HFF-Myc (cell line): ENCODE measurements around the gene ADGB.

ENCODE experiments used
- DNase-seq: peaks from one replicate; pipeline ENCODE4 v3.0.0-alpha.2; 2011; ENCODE audit warnings: low read depth; ENCODE audit errors: extremely low read depth
- H3K4me3 ChIP-seq: replicated peaks from 2 replicates; pipeline ENCODE4 v1.5.1; 2011; ENCODE audit warnings: low read depth, mild to moderate bottlenecking, control low read depth, low read length
- CTCF ChIP-seq: IDR thresholded peaks from 2 replicates; pipeline ENCODE4 v1.5.1; 2012; ENCODE audit warnings: mild to moderate bottlenecking, low read depth, low read length, control low read depth; ENCODE audit errors: missing control alignments

ADGB gene

GRCh38 chr6:146628350-146628749 is 29.6 kb downstream of the ADGB start:
- TF ChIP-seq CTCF: no peak
- H3K4me3 ChIP-seq: no peak overlapping the region
- DNase-seq: no peak

GRCh38 chr6:146634022-146634421 is 35.2 kb downstream of the ADGB start:
- no peak overlapping the region for H3K4me3 ChIP-seq
- no peak for TF ChIP-seq CTCF
- DNase-seq: no peak

GRCh38 chr6:146635165-146635564 is 36.4 kb downstream of the ADGB start:
- TF ChIP-seq CTCF: no peak
- DNase-seq: no peak
- no peak overlapping the region for H3K4me3 ChIP-seq

- no peak overlapping the region for H3K4me3 ChIP-seq
- no peak for DNase-seq
- TF ChIP-seq CTCF: no peak
Observed at GRCh38 chr6:146636481-146636880, 37.7 kb downstream of the ADGB start.

GRCh38 chr6:146642921-146643320 is 44.1 kb downstream of the ADGB start:
- H3K4me3 ChIP-seq: no peak overlapping the region
- no peak for TF ChIP-seq CTCF
- no peak for DNase-seq

GRCh38 chr6:146650799-146651481 is 52.2 kb downstream of the ADGB start:
- TF ChIP-seq CTCF: no peak
- no peak overlapping the region for H3K4me3 ChIP-seq
- DNase-seq: peak; percentile 2

GRCh38 chr6:146651482-146651863 is 52.7 kb downstream of the ADGB start:
- no peak for DNase-seq
- no peak for TF ChIP-seq CTCF
- H3K4me3 ChIP-seq: no peak overlapping the region
